Sigmoid colon (tissue), 4 donors: Measurements from ENCODE around the gene HDDC3.

Source experiments
- CTCF ChIP-seq, 4 experiments: fragments of 450-650 bp in 3 of 4; fragments of 200-600 bp in 1 of 4; IDR thresholded peaks; one replicate each; pipeline ENCODE4 v1.5.1; 2016 to 2019; ENCODE audit warnings: antibody characterized with exemption in 4 of 4, mild to moderate bottlenecking in 3 of 4, moderate library complexity in 2 of 4
- EP300 ChIP-seq, 4 donors: sonication (generic); formaldehyde crosslinking; IDR thresholded peaks; one replicate each; pipeline ENCODE4 v1.6.1; 2017; ENCODE audit warnings: antibody characterized with exemption in 4 of 4
- POLR2A ChIP-seq, 2 donors: fragments of 450-650 bp; IDR thresholded peaks; one replicate each; pipeline ENCODE4 v1.6.1; 2016; ENCODE audit warnings: antibody characterized with exemption in 2 of 2, mild to moderate bottlenecking in 2 of 2, moderate library complexity in 2 of 2

- TF ChIP-seq CTCF (IDR thresholded peaks at IDR 0.05) (peak in 3 of 4 experiments; percentile 80 to 93 (median 81)), POLR2A (IDR thresholded peaks at IDR 0.05) (peak; percentile 22 to 28), EP300 (IDR thresholded peaks at IDR 0.05) (no peak)
These were observed at the start of gene HDDC3 for GRCh38 chr15:90931828-90932659.
